Hepatic stellate cell (primary cell): ENCODE measurements around the gene PDHB.
A peak's percentile ranks its signal among the peaks of the same experiment; 100 is the strongest.
"Not testable (repeated sequence)": the region's sequence is repeated elsewhere in the genome, so short reads cannot be mapped to it uniquely, and the experiment has no call there.

Experiments
- DNase-seq: peaks from one replicate; pipeline ENCODE4 v3.0.0; 2011; ENCODE audit warnings: low spot score

PDHB gene

DNA sequence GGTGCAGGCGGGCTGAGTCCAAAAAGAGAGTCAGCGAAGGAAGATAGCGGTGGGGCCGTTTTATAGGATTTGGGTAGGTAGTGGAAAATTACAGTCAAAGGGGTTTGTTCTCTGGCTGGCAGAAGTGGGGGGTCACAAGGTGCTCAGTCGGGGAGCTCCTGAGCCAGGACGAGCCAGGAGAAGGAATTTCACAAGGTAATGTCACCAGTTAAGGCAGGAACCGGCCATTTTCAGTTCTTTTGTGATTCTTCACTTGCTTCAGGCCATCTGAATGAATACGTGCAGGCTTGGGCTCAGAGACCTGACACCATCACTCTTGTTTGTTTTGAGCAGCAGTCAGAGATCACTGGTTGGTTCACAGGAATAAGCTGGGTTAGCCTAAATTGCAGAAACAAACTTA is 3.6 kb upstream of the PDHB start:
- not testable (repeated sequence) for DNase-seq

DNA sequence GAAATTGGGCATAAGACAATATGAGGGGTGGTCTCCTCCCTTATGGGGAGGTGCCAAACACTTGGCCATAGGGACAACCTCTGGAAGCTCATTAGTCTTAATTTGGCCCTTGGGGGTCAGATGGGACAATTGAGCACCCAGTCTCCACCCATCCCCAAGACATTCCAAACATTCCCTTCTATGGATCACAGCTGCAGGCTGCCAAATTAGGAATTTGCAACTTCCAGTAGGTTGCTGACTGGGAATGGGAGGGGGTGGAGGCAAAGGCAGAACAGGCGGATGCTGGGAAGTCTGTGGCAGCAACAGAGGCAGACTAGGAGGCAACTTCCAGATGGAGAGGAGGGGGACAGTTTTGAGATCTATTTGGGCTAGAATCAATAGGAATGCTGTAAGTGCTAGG is 1.4 kb upstream of the PDHB start:
- DNase-seq = peak; percentile 84

GRCh38 chr3:58434511-58434910 is 879 bp upstream of the PDHB start:
- no peak for DNase-seq

DNA sequence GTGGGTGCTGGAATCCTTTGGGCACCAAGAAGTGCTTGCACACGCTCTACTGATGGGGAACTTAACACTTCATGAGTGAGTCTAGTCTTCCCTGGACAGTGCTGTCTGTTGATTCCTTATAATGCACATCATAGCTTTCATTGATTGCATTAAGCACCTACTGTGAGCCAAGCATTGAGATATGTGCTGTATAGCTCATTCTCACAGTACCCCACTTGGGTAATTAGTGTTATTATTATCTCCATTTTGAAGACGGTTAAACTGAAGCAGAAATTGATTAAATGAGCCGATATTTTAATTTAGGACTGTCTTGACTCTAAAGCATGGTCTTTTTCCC is 504 bp upstream of the PDHB start:
- DNase-seq = no peak

DNA sequence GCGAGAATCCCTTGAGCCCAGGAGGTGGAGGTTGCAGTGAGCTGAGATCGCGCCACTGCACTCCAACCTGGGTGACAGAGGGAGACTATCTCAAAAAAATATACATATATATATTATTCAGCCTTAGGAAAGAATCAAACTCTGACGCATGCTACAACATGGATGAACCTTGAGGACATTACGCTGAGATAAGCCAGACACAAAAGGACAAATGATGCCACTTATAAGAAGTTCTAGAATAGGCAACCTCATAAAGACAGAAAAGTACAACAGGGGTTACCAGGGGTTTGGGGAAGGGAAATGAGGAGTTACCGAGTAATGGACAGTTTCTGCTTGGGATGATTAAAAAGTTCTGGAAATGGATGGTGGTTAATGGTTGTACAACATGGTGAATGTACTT is 727 bp downstream of the PDHB start:
- no peak for DNase-seq

- no peak for DNase-seq
Measured at GRCh38 chr3:58429657-58430056, 4.0 kb downstream of the PDHB start.

DNA sequence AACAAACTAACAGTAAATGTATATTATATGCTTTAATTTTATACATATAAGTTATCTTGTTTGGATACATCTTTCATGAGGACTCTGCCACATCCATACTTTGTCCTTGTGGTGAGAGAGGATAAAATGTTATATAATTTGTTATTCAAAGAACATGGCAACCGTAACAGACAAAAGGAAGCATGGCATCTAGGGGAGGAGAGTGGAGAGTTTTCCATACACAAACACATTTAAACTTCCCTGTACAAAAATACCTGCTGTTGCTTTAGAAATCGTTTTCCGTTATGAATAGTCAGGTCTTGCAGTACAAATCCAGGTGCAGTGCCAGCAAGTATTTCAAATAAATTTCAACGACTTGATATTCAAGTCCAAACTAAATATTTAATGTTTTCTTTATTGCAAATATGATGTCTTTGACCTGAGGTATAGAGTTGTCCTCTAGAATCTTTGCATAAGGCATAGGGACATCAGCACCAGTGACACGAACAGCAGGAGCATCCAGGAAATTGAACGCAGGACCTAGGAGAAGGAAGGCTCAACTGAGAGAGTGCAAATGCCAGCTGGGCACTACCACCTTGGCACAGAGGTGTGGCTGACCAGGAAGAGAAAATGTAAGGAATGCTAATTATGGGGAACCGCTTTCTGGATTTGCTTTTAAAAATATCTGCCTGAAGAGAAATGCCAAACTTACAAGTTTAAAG is 5.8 kb downstream of the PDHB start:
- no peak for DNase-seq

GRCh38 chr3:58425782-58426181 is 7.8 kb downstream of the PDHB start:
- no peak for DNase-seq

DNA sequence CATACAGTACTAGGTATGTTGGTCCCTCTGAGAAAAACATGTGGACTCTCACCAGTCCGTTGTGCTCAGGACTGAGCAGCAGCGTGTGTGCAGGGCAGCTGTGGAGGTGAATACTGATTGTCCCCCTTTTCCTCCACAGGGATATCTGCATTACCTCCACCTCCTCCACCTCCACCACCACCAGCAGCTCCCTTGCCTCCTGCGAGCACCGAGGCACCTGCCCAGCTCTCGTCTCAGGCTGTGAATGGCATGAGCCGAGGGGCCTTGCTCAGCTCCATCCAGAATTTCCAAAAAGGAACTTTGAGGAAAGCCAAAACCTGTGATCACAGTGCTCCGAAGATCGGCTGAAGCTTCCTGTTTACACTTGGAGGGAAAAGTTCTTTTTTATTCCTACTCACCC is 9.0 kb downstream of the PDHB start:
- DNase-seq = no peak

DNA sequence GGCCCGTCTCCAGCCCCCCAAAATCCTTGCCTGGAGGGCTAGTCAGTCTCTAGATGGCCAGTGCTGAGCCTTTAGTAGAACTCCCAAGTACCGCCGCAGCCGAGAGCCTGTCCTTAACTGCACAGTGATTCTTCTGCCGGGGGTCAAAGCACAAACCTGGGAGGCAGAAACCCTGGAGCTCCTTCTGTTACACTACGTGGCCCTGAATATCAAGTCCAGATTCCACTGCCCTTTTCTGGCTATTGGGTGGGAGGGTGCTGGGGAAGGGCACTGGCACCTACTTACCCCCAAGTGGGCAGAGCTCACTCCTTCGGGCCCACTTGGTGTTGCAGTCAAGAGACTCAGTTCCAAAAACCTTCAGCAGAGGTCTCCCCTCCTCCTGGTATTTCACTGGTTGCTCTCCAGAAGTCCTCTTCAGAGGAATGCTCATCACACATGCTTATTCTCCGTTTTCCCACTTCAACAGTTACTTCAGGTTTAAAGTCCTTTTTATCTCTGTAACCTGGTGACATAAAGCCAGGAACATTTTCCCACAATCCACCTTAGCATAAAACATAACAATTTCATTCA is 10.8 kb downstream of the PDHB start:
- DNase-seq = no peak

DNA sequence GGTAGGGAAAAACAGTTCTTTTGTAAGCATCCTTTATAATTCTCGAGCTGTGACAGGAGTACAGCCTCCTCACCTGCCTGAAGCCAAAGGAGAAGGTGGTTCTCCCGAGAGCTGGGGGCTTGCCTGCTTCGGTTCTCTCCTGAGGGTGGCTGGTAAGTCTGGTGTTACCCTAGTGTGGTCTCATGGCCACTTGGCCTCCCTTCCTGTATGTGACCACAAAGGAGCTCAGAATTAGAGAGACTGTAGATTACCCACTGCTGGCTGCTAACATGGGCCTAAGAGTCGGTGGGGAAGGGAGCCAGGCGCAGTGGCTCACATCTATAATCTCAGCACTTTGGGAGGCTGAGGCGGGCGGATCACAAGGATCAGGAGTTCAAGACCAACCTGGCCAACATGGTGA is 12.6 kb downstream of the PDHB start:
- DNase-seq = no peak

DNA sequence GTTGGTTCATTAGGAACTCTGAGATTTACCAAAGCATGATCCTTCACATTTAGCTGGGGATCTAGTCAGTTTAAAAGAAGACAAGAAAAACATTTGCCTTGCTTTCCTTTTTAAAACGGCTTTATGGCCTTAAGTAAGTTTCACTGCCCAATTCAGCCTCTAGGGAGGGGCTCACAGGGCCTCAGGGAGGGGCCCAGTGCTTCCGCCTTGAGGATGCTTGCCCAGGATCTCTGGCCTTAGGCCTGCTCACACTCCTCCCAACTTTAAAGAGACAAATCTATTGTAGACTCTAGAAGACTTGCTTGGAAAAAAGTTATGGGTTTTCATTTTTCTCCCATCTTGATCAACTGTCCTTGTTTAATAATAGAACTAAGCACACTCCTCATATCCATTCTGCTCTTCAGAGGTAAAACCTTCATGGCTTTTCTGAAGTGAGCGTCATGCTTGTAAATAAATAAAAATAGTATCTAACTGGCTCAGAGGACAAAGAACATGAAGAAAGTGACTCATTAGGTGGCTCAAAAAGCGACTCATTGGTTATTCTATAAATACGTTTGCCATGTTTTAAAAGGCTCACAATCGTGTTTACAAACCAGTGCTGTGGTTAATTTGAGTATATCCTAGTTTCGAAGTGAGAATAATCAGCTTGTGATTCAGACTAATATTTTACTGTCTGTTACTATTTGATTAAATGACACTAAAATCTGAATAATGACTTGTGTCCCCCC is 13.7 kb downstream of the PDHB start:
- DNase-seq = no peak

DNA sequence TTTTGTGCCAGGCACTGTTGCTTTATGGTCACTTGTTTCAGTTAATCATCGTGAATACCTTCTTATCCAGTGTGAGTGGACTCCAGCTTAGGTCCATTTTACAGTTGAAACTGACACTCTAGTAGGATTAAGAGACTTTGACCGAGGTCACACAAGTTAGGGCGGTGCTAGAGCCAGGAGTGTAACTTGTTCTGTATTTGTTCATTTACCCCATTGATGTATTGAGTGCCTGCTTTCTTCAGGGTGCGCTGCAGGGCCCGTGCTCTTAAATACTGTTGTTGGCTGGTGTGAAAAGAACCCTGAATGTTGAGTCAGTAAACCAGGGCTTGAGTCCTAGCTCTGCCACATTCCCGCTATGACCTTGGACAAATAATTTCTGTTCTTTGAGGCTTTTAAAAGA is 15.4 kb downstream of the PDHB start:
- DNase-seq = no peak

DNA sequence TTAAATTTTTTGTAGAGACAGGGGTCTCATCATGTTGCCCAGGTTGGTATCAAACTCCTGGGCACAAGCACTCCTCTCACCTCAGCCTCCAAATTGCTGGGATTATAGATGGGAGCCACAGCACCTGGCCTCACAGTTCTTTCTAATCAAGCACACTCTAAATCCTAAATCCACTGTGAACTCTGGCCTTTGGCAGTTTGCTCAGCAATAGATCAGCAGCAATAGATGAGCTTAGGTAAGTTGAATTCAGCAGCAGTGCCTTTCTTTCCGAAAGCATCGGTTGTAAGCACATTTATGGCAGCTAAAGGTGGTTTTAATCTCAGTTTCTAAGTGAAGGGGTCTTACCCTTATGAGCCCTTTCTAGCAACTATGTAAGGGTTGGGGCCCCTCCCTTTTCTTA is 16.6 kb downstream of the PDHB start:
- DNase-seq = no peak

GRCh38 chr3:58416191-58416590 is 17.4 kb downstream of the PDHB start:
- DNase-seq = no peak

- peak; percentile 49 for DNase-seq
Measured at GRCh38 chr3:58414538-58415197, 19.0 kb downstream of the PDHB start.

DNA sequence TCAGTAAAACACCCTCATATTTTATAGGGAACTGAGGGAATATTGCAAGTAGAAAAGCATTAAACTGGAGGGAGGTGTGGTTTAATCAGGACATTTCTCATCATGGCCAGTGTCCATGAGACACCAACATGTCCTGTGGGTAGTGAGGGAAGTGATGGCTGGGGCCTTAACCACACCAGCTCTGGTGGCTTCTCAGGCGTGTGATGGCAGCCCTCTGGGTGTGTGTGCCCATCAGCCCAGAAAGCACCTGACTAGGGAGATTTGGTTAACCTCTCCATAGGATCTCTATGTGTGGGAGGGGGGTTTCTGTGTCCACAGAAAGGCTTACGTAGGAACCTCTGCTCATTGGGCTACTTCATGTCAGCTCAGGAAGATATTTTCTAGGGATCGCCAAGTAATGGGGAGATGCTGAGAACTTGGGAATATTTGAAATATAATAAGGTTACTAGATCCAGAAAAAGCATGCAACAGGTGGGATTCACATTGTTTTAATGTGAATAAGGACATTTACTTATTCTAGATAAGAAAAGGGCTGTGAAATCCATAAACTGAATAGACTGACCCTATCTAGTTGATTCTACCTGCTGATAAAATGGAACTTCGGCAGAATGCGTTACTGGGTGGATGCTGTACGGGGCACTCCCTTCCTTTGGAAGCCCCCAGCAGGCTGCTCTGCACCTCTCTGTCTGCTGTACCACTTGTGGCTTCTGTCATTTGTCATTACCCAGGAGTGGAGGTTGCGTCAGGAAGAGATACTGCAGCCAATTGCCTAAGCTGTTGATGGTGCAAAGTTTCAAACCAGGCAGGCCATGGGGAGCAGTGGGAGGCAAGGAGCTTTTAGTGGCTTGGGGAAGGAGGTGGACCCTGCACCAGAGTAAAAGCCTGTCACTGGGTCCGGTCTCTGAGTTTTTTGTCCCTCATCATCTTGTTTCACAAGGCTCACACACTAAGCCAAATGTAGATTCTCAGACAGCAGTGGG is 21.5 kb downstream of the PDHB start:
- DNase-seq = no peak

DNA sequence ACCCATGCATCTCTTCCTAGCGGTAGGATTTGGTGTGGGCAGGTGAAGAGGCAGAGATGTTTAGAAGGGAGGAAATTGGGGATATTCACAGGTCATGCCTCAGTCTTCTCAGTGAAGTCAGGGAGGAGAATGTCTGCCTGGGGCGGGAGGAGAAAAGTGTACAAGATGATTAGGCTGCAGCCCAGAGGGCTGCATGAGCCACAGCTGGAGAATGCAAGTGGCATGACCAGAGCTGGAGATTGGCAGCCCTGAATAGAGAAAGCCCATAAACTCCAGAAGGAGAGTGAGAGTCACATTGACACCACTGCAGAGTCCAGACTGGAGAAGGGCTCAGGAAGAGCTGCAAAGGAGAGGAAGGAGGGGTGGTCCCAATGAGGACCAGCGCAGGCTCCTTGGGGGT is 22.6 kb downstream of the PDHB start:
- DNase-seq = no peak

DNA sequence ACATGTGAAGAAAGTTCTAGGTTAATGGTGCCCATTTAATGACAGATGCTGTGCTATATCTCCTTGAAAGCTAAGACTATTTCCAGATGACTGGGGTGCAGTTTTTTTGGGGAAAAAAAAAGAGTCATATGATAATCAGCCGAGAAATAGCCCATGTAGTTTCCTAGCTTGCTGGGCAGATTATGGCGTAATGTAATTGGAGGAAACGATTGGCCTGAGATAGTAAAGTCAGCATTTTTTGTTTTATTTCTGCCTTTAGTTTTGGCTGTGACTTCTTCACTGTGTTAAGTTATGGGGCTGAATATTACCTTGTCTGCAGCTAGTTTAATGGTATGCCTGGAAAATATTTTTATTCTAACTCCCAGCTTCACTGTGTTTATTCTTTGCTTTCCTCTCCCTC is 24.0 kb downstream of the PDHB start:
- no peak for DNase-seq

DNA sequence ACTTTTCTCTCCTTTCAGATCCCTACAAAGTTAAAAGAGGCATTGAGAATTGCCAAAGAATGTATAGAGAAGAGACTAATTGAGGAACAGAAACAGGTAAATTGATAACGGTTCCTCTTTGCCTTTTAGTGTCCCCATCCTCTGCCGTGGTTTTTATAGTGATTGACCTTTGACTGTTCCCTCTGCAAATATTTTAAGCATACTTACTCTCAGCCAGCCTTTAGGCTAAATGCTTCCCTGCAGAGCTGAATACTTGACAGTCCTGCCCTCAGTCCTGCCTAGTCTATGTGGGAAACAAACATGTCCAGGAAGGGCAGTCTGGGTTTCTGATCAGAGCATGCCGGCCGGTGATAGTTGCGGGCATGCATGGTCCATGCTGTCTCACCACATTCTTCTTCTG is 24.7 kb downstream of the PDHB start:
- DNase-seq = no peak

DNA sequence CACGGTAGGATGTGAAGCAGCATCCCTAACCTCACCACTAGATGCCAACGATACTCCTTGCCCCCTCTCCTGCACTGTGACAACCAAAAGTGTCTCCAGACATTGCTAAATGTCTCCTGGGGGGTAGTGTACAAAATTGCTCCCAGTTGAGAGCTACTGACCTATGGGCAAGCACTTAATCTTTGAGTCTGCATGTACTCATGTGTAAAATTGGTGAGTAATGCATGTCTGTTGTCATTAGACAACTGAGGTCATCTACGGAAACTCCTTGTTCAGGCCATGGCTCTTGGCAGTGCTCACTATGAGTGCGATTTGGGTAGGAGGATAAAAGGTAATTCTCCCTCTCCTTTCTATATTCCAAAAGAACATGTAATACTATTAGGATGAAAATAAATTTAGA is 29.2 kb downstream of the PDHB start:
- DNase-seq = peak; percentile 62

DNA sequence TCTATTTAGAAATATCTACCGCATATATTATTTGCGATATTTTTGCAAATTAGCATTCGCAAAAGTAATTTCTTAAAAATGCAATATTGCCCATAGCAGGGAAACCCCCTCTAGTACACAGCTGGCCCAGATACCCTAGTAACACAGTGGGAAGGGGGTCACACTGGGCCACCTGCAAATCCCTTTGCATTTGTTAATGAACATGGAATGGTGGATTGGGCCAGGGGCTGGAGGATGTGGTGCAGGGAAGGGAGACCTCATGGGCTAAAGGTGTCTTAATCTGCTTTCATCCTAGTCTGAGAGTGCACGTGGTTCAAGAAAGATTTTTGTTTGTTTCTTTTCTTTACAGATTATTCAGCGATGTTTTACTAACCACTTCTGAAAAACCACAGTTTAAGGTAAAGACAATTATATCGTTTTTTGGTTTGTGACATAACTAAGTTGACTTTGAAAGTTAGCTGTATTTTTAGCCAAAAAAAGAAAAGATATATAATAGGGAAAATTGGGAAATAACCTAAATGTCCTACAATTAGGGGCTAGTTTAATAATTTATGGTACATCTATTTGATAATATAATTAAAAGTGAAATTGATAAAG is 30.0 kb downstream of the PDHB start:
- DNase-seq = no peak
